NT2/D1 (cell line): Measurements from ENCODE around the gene ASB4.

Experiments used
- DNase-seq: peaks from one replicate; pipeline ENCODE4 v3.0.0-alpha.2; 2011; ENCODE audit warnings: low read depth, low spot score
- H3K27me3 ChIP-seq: 2 replicates; pipeline ENCODE4 v1.6.0; 2011; ENCODE audit warnings: mild to moderate bottlenecking; ENCODE audit not compliant: insufficient read length, insufficient read depth
- H3K36me3 ChIP-seq: 2 replicates; pipeline ENCODE4 v1.6.1; 2011; ENCODE audit warnings: mild to moderate bottlenecking, low read length, mixed read lengths; ENCODE audit not compliant: insufficient read depth, insufficient read length
- H3K4me1 ChIP-seq: 2 replicates; pipeline ENCODE4 v1.5.1; 2011; ENCODE audit not compliant: insufficient read depth, insufficient read length
- H3K4me3 ChIP-seq: 2 replicates; pipeline ENCODE4 v1.5.1; 2011; ENCODE audit warnings: low read depth; ENCODE audit not compliant: insufficient read length
- H3K9ac ChIP-seq: 2 replicates; pipeline ENCODE4 v1.6.0; 2011; ENCODE audit warnings: low read depth; ENCODE audit not compliant: insufficient read length
- H3K9me3 ChIP-seq: 2 replicates; pipeline ENCODE4 v1.5.1; 2011; ENCODE audit warnings: mild to moderate bottlenecking, low read length; ENCODE audit not compliant: insufficient read depth
- SUZ12 ChIP-seq: IDR thresholded peaks from 2 replicates; pipeline ENCODE4 v1.6.1; 2011; ENCODE audit not compliant: insufficient read length, insufficient read depth; ENCODE audit errors: extremely low read depth
- YY1 ChIP-seq: IDR thresholded peaks from 2 replicates; pipeline ENCODE4 v1.6.1; 2011; ENCODE audit not compliant: insufficient read length, insufficient read depth
- ZNF274 ChIP-seq: IDR thresholded peaks from 2 replicates; pipeline ENCODE4 v1.6.1; 2011; ENCODE audit warnings: mild to moderate bottlenecking, low read depth, low read length

ASB4 gene

DNA sequence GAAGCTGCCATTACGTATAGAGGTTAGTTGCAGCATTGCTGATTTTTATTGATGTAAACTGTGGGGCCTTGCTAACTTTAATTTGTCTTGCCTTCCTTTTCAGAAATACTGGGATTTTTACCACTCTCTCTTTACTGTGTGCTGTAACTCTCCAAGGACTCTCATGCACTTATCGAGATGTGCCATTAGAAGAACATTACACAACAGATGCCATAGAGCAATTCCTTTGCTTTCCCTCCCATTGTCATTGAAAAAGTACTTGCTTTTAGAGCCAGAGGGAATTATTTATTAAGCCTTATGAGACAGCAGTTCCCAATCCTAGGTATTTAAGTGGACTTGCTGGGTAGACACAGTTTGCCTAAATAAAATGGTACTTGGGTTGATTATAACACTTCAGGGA, 51.7 kb downstream of the ASB4 start:
- DNase-seq = no peak
- Histone ChIP-seq H3K36me3 (no peaks in the 10 kb centered on the region), H3K27me3 (no peaks in the 10 kb centered on the region), H3K4me3 (no peak overlapping the region), H3K9ac (no peak overlapping the region), H3K9me3 (no peaks in the 10 kb centered on the region), H3K4me1 (no peaks in the 10 kb centered on the region)
- TF ChIP-seq YY1 (no peak), SUZ12 (no peak), ZNF274 (no peak)

DNA sequence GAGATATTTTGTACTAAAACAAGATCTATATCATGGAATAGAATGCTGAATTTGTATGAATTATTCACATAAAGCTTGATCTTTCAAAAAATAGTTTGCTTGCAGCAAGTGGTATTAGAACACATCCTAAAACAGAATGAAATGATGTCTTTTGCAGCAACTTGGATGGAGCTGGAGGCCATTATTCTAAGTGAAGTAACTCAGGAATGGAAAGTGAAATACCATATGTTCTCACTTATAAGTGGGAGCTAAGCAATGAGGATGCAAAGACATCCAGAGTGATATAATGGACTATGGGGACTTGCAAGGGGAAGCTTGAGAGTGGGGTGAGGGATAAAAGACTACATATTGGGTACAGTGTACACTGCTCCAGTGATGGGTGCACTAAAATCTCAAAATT, 53.7 kb downstream of the ASB4 start:
- no peak overlapping the region for H3K4me3 ChIP-seq
- no peaks in the 10 kb centered on the region for H3K27me3 ChIP-seq
- no peaks in the 10 kb centered on the region for H3K9me3 ChIP-seq
- no peak overlapping the region for H3K9ac ChIP-seq
- TF ChIP-seq YY1 (no peak), ZNF274 (no peak), SUZ12 (no peak)
- no peaks in the 10 kb centered on the region for H3K4me1 ChIP-seq
- no peak for DNase-seq
- H3K36me3 ChIP-seq = no peaks in the 10 kb centered on the region

GRCh38 chr7:95540366-95540765, 54.6 kb downstream of the ASB4 start:
- H3K4me1 ChIP-seq = no peaks in the 10 kb centered on the region
- no peaks in the 10 kb centered on the region for H3K36me3 ChIP-seq

DNA sequence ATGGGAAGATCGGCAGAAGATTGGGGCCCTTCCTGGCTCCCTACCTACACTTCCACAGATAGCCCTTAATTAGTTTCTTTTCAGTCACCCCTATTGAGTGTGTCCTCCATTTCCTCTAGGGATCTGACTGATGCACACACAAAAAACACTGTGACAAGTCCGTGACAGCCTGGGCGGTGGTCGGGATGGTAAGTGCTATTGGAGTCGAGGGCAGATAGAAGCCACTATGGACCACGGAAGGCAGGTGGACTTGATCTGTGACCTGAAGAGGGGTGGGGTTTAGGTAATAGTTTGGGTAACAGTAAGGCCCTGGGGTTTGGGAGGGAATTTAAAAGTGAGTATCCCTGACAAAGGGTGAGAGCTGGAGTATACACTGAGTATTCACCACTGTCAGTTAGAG, 57.6 kb downstream of the ASB4 start:
- no peak for DNase-seq
- Histone ChIP-seq H3K9ac (no peak overlapping the region), H3K4me3 (no peak overlapping the region), H3K36me3 (no peaks in the 10 kb centered on the region), H3K9me3 (no peaks in the 10 kb centered on the region), H3K4me1 (no peaks in the 10 kb centered on the region), H3K27me3 (no peaks in the 10 kb centered on the region)
- TF ChIP-seq YY1 (no peak), ZNF274 (no peak), SUZ12 (no peak)

More at GRCh38 chr7:95540366-95540765, 54.6 kb downstream of the ASB4 start:
- H3K9me3 ChIP-seq = no peaks in the 10 kb centered on the region
- H3K4me3 ChIP-seq = no peak overlapping the region
- H3K9ac ChIP-seq = no peak overlapping the region
- no peaks in the 10 kb centered on the region for H3K27me3 ChIP-seq
- TF ChIP-seq SUZ12 = no peak
- TF ChIP-seq YY1 = no peak
- no peak for TF ChIP-seq ZNF274
- no peak for DNase-seq

DNA sequence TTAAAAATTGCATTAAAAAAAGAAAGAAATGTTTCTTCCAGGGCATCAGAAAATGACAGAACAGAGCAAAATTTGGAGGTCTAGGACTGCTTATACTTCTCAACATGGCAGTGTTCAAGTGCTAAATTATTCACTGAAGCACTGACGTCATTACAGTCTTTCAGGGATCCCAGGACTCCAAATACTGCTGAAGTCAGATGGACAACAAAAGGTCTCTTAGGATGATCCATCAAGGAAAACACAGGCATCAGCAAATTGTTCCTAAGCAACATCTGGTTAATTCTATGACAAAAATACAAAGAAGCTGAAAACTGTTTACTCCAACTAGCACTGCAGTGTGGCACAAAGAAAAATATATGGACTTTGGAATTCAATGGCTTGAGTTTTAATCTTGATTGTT, 58.4 kb downstream of the ASB4 start:
- DNase-seq = no peak
- no peaks in the 10 kb centered on the region for H3K4me1 ChIP-seq
- no peak for TF ChIP-seq YY1
- no peak for TF ChIP-seq SUZ12
- TF ChIP-seq ZNF274 = no peak
- H3K4me3 ChIP-seq = no peak overlapping the region
- H3K27me3 ChIP-seq = no peaks in the 10 kb centered on the region
- no peaks in the 10 kb centered on the region for H3K9me3 ChIP-seq
- no peak overlapping the region for H3K9ac ChIP-seq
- no peaks in the 10 kb centered on the region for H3K36me3 ChIP-seq

DNA sequence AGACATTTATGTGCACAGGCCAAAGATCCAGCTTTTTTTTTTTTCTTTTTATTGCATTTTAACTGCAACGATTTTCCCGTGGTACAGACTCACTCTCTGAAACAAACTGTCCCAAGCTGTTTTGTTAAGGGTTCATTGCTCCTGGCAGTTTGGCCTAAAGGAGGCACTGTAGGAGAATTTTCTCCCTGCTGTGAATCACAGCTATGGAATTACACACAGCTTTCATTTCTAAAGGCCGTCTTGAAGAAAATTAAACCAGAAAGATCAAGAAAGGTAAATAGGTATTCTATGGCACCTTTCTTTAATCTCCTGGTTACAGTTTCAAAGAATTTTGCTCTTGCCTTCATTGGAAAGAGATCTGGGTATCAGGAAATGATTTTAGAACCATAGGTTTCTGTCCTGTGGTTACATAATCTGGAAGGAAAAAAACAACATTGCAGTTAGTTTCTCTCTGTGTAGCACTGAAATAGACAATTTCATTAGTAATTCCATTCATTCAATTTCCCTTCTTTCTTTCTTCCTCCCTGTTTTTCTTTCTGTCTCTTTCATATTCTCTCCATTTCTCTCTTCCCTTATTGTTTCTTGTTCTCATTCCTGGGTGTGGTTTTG, 59.4 kb downstream of the ASB4 start:
- H3K4me1 ChIP-seq = no peaks in the 10 kb centered on the region
- no peaks in the 10 kb centered on the region for H3K9me3 ChIP-seq
- H3K27me3 ChIP-seq = no peaks in the 10 kb centered on the region
- TF ChIP-seq SUZ12 (no peak), YY1 (no peak), ZNF274 (no peak)
- DNase-seq = no peak
- no peak overlapping the region for H3K4me3 ChIP-seq
- no peaks in the 10 kb centered on the region for H3K36me3 ChIP-seq
- H3K9ac ChIP-seq = no peak overlapping the region

DNA sequence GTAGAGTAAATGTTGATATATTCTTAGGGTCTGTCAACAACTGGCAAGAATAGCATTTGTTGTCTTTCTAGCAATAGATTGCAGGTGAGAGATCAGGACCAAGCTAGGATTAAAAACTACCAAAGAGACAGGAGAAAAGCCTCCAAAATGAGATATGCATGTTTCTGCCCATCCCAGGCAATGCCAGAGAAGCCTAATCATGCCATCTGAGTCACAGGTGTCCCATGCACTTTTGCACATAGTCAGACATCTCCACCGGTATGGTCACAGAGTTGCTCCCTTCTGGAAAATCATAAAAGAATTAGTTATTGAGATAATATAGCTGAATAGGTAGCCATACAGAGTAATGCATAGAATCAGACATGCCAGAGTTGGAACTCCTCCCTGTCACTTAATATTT, 59.9 kb downstream of the ASB4 start:
- no peak for DNase-seq
- Histone ChIP-seq H3K4me3 (no peak overlapping the region), H3K36me3 (no peaks in the 10 kb centered on the region), H3K27me3 (no peaks in the 10 kb centered on the region), H3K9me3 (no peaks in the 10 kb centered on the region), H3K4me1 (no peaks in the 10 kb centered on the region), H3K9ac (no peak overlapping the region)
- no peak for TF ChIP-seq ZNF274
- TF ChIP-seq YY1 = no peak
- TF ChIP-seq SUZ12 = no peak
